GM18502 (cell line): ENCODE measurements around the gene RNF8.

Source experiments
- ATAC-seq: cut with Tn5 transposase; IDR thresholded peaks from one replicate; pipeline ENCODE4 v1.9.1; 2021; ENCODE audit warnings: mild to moderate bottlenecking; ENCODE audit not compliant: unreplicated experiment, poor library complexity

RNF8 gene

GRCh38 chr6:37354526-37355384, 972 bp downstream of the RNF8 start:
- ATAC-seq = no peak

- no peak for ATAC-seq
Measured at GRCh38 chr6:37357288-37357687, 3.5 kb downstream of the RNF8 start.

GRCh38 chr6:37357860-37358259, 4.1 kb downstream of the RNF8 start:
- ATAC-seq = no peak

- ATAC-seq = no peak
Measured at GRCh38 chr6:37359039-37359438, 5.3 kb downstream of the RNF8 start.

- ATAC-seq = no peak
Measured at GRCh38 chr6:37362101-37362828, 8.5 kb downstream of the RNF8 start.

GRCh38 chr6:37365791-37366190, 12.0 kb downstream of the RNF8 start:
- ATAC-seq = no peak

GRCh38 chr6:37366910-37367309, 13.1 kb downstream of the RNF8 start:
- no peak for ATAC-seq

- no peak for ATAC-seq
Measured at GRCh38 chr6:37368961-37369320, 15.2 kb downstream of the RNF8 start.

- ATAC-seq = no peak
Measured at GRCh38 chr6:37369321-37370201, 15.8 kb downstream of the RNF8 start.

GRCh38 chr6:37371154-37372083, 17.6 kb downstream of the RNF8 start:
- ATAC-seq = no peak

GRCh38 chr6:37372116-37372515, 18.3 kb downstream of the RNF8 start:
- no peak for ATAC-seq

- no peak for ATAC-seq
Measured at GRCh38 chr6:37373822-37374471, 20.2 kb downstream of the RNF8 start.

- no peak for ATAC-seq
Measured at GRCh38 chr6:37375376-37375775, 21.6 kb downstream of the RNF8 start.

- ATAC-seq = no peak
Measured at GRCh38 chr6:37376078-37376743, 22.4 kb downstream of the RNF8 start.

- no peak for ATAC-seq
Measured at GRCh38 chr6:37381579-37381978, 27.8 kb downstream of the RNF8 start.

GRCh38 chr6:37382994-37383765, 29.4 kb downstream of the RNF8 start:
- no peak for ATAC-seq

GRCh38 chr6:37388578-37388977, 34.8 kb downstream of the RNF8 start:
- ATAC-seq = no peak

- ATAC-seq = no peak
Measured at GRCh38 chr6:37389857-37390256, 36.1 kb downstream of the RNF8 start.
